ENCODE measurements around the gene OR56B4. TPM values are rescaled to one million over a fixed set of nuclear protein-coding genes. Genes with fewer than 3 reads are reported as not detected.

Gene OR56B4
- total and polyA plus RNA-seq, 2 of the 13 experiments (the other 11 are each of a cell fraction or from before 2014, with no cell fraction given): not detected

DNA sequence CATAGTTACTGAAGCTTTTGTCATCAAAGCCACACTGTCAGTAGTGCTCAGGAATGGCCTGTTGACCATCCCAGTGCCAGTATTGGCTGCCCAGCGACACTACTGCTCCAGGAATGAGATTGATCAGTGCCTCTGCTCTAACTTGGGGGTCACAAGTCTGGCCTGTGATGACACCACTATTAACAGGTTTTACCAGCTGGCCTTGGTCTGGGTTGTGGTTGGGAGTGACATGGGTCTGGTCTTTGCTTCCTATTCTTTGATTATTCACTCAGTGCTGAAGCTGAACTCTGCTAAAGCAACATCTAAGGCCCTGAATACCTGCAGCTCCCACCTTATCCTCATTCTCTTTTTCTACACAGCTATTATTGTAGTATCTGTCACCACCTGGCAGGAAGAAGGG is 21.5 kb downstream of the OR56B4 start:
- in situ Hi-C loops (cut with HindIII; ENCODE audit: extremely low pct_ligation_motif_present, low pct_unique_long_range_greater_than_20kb) (no loop called here), intact Hi-C loops (cut with micrococcal nuclease; ENCODE audit: unreplicated experiment) (no loop called here)
- no peak overlapping the region for H3K27ac ChIP-seq (ENCODE audit: extremely low read length, insufficient read depth, low read length)
- ChIA-PET CTCF (ENCODE audit: low intra/inter-chr PET ratio, low total read pairs) (no interaction called here), POLR2A (no interaction called here)
- no peaks in the 10 kb centered on the region for H4K20me1 ChIP-seq (ENCODE audit: insufficient read depth, low read length)
- no peak overlapping the region for H3K9ac ChIP-seq (ENCODE audit: insufficient read depth, low read depth, low read length)
- H3K79me2 ChIP-seq (ENCODE audit: insufficient read depth, low read length): no peaks in the 10 kb centered on the region
- no peak for DNase-seq (ENCODE audit: low spot score)
- H3K27me3 ChIP-seq (ENCODE audit: control insufficient read depth in 1 of 2, insufficient read depth in 2 of 2, low read length in 2 of 2): no peaks in the 10 kb centered on the region; a peak in 1 of 5 replicates
- no peak for TF ChIP-seq HMGA1 (CRISPR knock-in tag; conservative IDR thresholded peaks at IDR 0.05)
- TF ChIP-seq, protein P1, sequence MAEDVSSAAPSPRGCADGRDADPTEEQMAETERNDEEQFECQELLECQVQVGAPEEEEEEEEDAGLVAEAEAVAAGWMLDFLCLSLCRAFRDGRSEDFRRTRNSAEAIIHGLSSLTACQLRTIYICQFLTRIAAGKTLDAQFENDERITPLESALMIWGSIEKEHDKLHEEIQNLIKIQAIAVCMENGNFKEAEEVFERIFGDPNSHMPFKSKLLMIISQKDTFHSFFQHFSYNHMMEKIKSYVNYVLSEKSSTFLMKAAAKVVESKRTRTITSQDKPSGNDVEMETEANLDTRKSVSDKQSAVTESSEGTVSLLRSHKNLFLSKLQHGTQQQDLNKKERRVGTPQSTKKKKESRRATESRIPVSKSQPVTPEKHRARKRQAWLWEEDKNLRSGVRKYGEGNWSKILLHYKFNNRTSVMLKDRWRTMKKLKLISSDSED (CRISPR knock-in tag; IDR thresholded peaks at IDR 0.05): no peak
- TF ChIP-seq ZNF607 (CRISPR knock-in tag; IDR thresholded peaks at IDR 0.05; ENCODE audit: borderline replicate concordance): no peak
- TF ChIP-seq, protein P2, sequence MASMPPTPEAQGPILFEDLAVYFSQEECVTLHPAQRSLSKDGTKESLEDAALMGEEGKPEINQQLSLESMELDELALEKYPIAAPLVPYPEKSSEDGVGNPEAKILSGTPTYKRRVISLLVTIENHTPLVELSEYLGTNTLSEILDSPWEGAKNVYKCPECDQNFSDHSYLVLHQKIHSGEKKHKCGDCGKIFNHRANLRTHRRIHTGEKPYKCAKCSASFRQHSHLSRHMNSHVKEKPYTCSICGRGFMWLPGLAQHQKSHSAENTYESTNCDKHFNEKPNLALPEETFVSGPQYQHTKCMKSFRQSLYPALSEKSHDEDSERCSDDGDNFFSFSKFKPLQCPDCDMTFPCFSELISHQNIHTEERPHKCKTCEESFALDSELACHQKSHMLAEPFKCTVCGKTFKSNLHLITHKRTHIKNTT (CRISPR knock-in tag; IDR thresholded peaks at IDR 0.05): no peak
- no peak for TF ChIP-seq ZNF224 (CRISPR knock-in tag; IDR thresholded peaks at IDR 0.05)
- TF ChIP-seq HDAC2 (CRISPR knock-in tag; IDR thresholded peaks at IDR 0.05): no peak
- no peak for TF ChIP-seq TGIF2 (CRISPR knock-in tag; IDR thresholded peaks at IDR 0.05)
- TF ChIP-seq MTA1 (CRISPR knock-in tag; IDR thresholded peaks at IDR 0.05; ENCODE audit: borderline replicate concordance): no peak
- no peak for TF ChIP-seq ATF2 (CRISPR knock-in tag; IDR thresholded peaks at IDR 0.05)
- TF ChIP-seq, protein P3, sequence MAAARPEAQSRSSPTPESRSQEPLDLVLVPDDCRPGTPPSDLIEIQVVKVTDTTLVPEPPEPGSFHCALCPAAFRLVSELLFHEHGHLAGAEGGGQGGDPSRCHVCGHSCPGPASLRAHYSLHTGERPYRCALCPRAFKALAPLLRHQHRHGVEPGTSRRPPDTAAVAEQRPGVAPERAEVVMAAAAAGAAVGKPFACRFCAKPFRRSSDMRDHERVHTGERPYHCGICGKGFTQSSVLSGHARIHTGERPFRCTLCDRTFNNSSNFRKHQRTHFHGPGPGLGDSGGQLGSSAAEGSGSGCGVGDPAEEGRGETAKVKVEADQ (CRISPR knock-in tag; IDR thresholded peaks at IDR 0.05; ENCODE audit: borderline replicate concordance): no peak
- TF ChIP-seq KAT7 (CRISPR knock-in tag; IDR thresholded peaks at IDR 0.05; ENCODE audit: borderline replicate concordance): no peak
- TF ChIP-seq ZNF296 (CRISPR knock-in tag; conservative IDR thresholded peaks at IDR 0.05): no peak
- TF ChIP-seq ZNF24 (IDR thresholded peaks at IDR 0.05): no peak
- TF ChIP-seq, protein P4, sequence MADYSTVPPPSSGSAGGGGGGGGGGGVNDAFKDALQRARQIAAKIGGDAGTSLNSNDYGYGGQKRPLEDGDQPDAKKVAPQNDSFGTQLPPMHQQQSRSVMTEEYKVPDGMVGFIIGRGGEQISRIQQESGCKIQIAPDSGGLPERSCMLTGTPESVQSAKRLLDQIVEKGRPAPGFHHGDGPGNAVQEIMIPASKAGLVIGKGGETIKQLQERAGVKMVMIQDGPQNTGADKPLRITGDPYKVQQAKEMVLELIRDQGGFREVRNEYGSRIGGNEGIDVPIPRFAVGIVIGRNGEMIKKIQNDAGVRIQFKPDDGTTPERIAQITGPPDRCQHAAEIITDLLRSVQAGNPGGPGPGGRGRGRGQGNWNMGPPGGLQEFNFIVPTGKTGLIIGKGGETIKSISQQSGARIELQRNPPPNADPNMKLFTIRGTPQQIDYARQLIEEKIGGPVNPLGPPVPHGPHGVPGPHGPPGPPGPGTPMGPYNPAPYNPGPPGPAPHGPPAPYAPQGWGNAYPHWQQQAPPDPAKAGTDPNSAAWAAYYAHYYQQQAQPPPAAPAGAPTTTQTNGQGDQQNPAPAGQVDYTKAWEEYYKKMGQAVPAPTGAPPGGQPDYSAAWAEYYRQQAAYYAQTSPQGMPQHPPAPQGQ (CRISPR knock-in tag; IDR thresholded peaks at IDR 0.05; ENCODE audit: borderline replicate concordance): no peak
- no peak for TF ChIP-seq ARID2 (CRISPR knock-in tag; IDR thresholded peaks at IDR 0.05; ENCODE audit: borderline replicate concordance)
- no peak for TF ChIP-seq RFXAP (CRISPR knock-in tag; IDR thresholded peaks at IDR 0.05; ENCODE audit: borderline replicate concordance)
- TF ChIP-seq ZNF703 (CRISPR knock-in tag; IDR thresholded peaks at IDR 0.05; ENCODE audit: borderline replicate concordance): no peak
- no peak for TF ChIP-seq GATA4 (IDR thresholded peaks at IDR 0.05; ENCODE audit: borderline replicate concordance, low read depth)
- WGBS (ENCODE audit: low lambda C conversion rate): no CpG with 5 or more reads among the region's 1 CpG
- FAIRE-seq: no peak
- no peaks in the 10 kb centered on the region for H3K36me3 ChIP-seq (replicated peaks in 1 of 2; ENCODE audit: control insufficient read depth in 1 of 2, insufficient read depth in 2 of 2, low read length in 2 of 2)
- no peak overlapping the region for H3K4me3 ChIP-seq (replicated peaks in 1 of 3; ENCODE audit: insufficient read depth in 1 of 3, low read depth in 2 of 3, low read length in 3 of 3)
- ATAC-seq: no peak
- no peak overlapping the region for H3K4me2 ChIP-seq (ENCODE audit: low read depth, low read length)
- no peak overlapping the region for H2AFZ ChIP-seq (ENCODE audit: low read length)
- BruUV-seq (replicated peaks): no TSS peak
- no peaks in the 10 kb centered on the region for H3K9me3 ChIP-seq (ENCODE audit: low read length)
- no peaks in the 10 kb centered on the region for H3K4me1 ChIP-seq (ENCODE audit: insufficient read depth, low read length)
